Memory B cell (primary cell): ENCODE measurements around the gene PSD2.

ENCODE experiments used
- ATAC-seq: fragments of 150-1000 bp; cut with Tn5 transposase; 2 replicates; pipeline ENCODE4 v1.10.0; 2021; ENCODE audit warnings: low read depth, mild to moderate bottlenecking, moderate library complexity
- DNase-seq, 2 donors: peaks; one replicate each; pipeline ENCODE4 v3.0.0; 2022; ENCODE audit warnings: low spot score in 2 of 2
- H3K27ac Mint-ChIP-seq: one replicate; pipeline ENCODE4 v1.8.0; 2022; ENCODE audit warnings: mild to moderate bottlenecking, moderate library complexity, mixed read lengths
- H3K27me3 Mint-ChIP-seq: one replicate; pipeline ENCODE4 v1.8.0; 2022; ENCODE audit warnings: mixed read lengths
- H3K36me3 Mint-ChIP-seq: one replicate; pipeline ENCODE4 v1.8.0; 2022; ENCODE audit warnings: mild to moderate bottlenecking, mixed read lengths
- H3K4me1 Mint-ChIP-seq: one replicate; pipeline ENCODE4 v1.8.0; 2022; ENCODE audit warnings: mixed read lengths
- H3K4me3 Mint-ChIP-seq: one replicate; pipeline ENCODE4 v1.8.0; 2022; ENCODE audit warnings: mild to moderate bottlenecking, moderate library complexity, mixed read lengths
- H3K9me3 Mint-ChIP-seq: one replicate; pipeline ENCODE4 v1.8.0; 2022; ENCODE audit warnings: mixed read lengths

The PSD2 gene

GRCh38 chr5:139863855-139864558, 68.4 kb downstream of the PSD2 start:
- H3K27me3 Mint-ChIP-seq = peaks cover 12% of the 10 kb centered on the region
- H3K9me3 Mint-ChIP-seq = no peaks in the 10 kb centered on the region
- no peaks in the 10 kb centered on the region for H3K36me3 Mint-ChIP-seq
- ATAC-seq = peak; percentile 64
- no peak overlapping the region for H3K27ac Mint-ChIP-seq
- H3K4me3 Mint-ChIP-seq = no peak overlapping the region
- H3K4me1 Mint-ChIP-seq = peaks cover 4% of the 10 kb centered on the region
- peak; percentile 58 to 59 for DNase-seq

GRCh38 chr5:139864716-139865483, 69.3 kb downstream of the PSD2 start:
- ATAC-seq (no peak), DNase-seq (no peak)

GRCh38 chr5:139867109-139867508, 71.5 kb downstream of the PSD2 start:
- H3K4me1 Mint-ChIP-seq = peaks cover 4% of the 10 kb centered on the region
- no peak overlapping the region for H3K4me3 Mint-ChIP-seq
- no peak overlapping the region for H3K27ac Mint-ChIP-seq
- no peaks in the 10 kb centered on the region for H3K9me3 Mint-ChIP-seq
- ATAC-seq (no peak), DNase-seq (no peak)
- no peaks in the 10 kb centered on the region for H3K36me3 Mint-ChIP-seq
- peaks cover 12% of the 10 kb centered on the region for H3K27me3 Mint-ChIP-seq

More at GRCh38 chr5:139864716-139865483, 69.3 kb downstream of the PSD2 start:
- H3K27ac Mint-ChIP-seq = no peak overlapping the region
- H3K4me1 Mint-ChIP-seq = peaks cover 4% of the 10 kb centered on the region
- H3K36me3 Mint-ChIP-seq = no peaks in the 10 kb centered on the region
- no peak overlapping the region for H3K4me3 Mint-ChIP-seq
- no peaks in the 10 kb centered on the region for H3K9me3 Mint-ChIP-seq
- peaks cover 11% of the 10 kb centered on the region for H3K27me3 Mint-ChIP-seq

DNA sequence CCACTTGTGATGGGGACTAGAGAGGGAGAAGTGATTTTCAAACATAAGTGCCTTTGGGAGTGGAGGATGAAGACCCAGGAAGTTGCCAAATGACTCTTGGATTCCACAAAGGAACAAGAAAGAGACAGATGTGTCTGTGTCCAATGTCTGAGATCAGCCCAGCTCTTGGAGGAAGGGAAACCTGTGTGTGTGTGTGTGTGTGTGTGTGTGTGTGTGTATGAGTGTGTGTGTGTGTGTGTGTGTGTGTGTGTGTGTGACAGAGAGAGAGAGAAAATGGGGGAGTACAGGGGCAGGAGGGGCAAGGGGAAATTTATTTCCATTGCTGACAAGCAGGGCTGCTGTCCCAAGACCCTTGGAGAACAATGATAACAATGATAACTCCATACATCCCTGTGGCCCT, 72.0 kb downstream of the PSD2 start:
- DNase-seq (no peak), ATAC-seq (no peak)
- Mint-ChIP-seq H3K4me3 (no peak overlapping the region), H3K9me3 (no peaks in the 10 kb centered on the region), H3K27ac (no peak overlapping the region), H3K4me1 (peaks cover 3% of the 10 kb centered on the region), H3K27me3 (peaks cover 14% of the 10 kb centered on the region), H3K36me3 (no peaks in the 10 kb centered on the region)

DNA sequence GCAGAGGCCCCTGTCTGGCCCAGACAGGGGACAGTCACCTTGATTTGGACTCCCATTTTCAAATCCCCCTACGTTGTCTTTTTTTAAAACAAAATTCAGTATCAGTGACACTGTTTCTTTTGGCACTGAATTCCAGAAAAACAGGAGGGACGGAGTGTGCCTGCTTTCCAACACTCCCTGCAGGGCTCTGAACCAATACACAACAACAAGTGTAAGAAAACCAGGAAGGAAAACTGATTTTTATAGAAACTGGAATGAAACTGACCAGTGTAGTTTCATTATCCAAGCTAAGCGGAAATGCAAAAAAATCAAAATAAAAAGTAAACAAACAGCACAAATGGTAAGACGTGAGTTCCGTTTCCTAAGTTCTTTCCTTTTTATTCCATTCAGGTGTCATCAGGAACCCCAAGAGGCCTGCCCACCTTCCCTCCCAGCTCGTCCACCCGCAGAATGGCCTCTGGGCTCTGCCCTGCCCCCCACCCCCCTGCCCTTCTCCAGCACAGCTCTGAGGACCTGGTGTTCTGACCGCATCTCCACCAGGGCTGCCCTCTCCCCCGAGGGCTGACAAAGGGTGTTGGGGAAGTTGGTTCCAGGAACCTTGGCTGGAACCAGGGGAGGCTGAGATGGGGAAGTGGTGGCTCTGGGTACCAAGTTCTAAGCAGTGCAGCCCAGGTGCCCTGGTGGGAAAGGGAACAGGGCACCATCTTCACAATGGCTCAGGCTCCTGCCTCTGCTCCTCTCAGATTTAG, 73.6 kb downstream of the PSD2 start:
- no peaks in the 10 kb centered on the region for H3K4me1 Mint-ChIP-seq
- no peak overlapping the region for H3K4me3 Mint-ChIP-seq
- no peak for ATAC-seq
- H3K36me3 Mint-ChIP-seq = no peaks in the 10 kb centered on the region
- peaks cover 19% of the 10 kb centered on the region for H3K27me3 Mint-ChIP-seq
- no peaks in the 10 kb centered on the region for H3K9me3 Mint-ChIP-seq
- H3K27ac Mint-ChIP-seq = no peak overlapping the region
- no peak for DNase-seq

DNA sequence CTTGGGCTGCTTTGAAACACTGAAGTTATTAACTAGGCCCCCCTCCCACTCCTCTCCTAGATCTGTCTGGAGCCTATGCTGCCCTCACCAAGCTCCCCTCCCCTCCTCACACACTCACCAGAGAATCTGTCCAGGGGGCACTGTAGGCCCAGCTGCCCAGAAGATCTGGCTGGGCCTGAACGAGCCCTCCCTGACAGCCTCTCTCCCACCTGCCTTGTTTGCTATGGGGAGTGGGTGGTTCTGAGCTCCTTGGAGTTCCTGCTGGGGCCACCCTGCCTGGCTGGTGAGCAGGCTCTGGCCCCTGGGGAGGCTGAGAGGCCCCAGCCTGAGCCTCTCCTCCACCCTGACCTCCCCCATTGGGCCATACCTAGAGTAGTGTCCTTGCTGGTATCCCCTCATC, 75.1 kb downstream of the PSD2 start:
- DNase-seq (no peak), ATAC-seq (no peak)
- Mint-ChIP-seq H3K27me3 (peaks cover 25% of the 10 kb centered on the region), H3K9me3 (peaks cover 1% of the 10 kb centered on the region), H3K36me3 (no peaks in the 10 kb centered on the region), H3K4me3 (no peak overlapping the region), H3K4me1 (no peaks in the 10 kb centered on the region), H3K27ac (no peak overlapping the region)

DNA sequence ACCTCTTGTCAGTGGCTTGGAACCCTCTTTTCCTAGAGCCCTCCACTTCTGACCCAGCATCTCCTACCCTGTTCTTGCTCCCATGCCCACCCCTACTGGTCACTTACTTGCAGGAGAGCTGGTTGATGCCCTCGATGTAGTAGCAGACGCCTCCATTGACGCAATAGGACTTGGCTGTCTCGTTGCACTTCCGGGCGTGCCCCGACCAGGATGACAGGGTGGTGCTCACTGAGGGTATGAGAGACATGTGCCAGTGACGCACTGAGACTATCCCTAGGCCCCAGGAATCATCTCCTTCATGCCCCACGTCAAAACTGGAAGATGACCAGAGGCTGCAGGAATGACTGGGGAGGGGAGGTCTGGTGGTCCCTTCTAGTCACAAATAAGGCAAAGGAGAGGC, 76.0 kb downstream of the PSD2 start:
- Mint-ChIP-seq H3K27me3 (peaks cover 26% of the 10 kb centered on the region), H3K9me3 (peaks cover 4% of the 10 kb centered on the region), H3K4me1 (no peaks in the 10 kb centered on the region), H3K4me3 (no peak overlapping the region), H3K27ac (no peak overlapping the region), H3K36me3 (peaks cover 2% of the 10 kb centered on the region)
- ATAC-seq (no peak), DNase-seq (no peak)

DNA sequence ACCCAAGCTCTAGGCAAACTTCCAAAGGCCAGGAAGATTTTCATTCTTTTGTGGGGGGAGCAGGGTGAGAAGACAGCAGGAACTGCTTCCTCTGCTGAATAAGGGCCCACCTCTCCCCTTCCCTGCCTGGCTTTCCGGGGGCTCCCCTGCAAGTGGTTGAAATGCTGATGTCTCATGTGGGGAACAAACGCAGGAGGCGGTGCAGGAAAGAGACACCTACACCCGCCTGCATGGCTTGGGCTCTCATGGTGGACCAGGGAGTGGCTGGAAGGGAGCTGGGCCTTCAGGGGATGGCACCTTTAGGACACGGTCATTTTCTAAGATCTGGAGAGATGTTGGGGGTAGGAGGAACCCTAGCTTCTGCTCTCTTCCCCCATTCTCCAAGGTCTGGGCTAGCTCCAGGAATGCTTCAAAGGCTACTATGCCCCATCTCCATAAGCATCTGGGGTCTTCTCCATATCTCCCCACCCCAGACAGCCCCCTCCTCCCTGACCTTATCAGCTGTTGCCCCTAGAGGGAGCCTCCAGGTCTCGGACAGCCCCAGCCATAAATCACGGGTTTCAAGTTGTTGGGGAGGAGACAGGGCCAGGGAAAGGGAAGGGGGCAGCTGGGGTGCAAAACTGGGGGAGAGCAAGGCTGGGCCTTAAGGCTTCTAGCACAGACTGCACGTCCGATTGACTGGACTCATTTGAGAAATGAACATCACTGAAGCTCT, 76.6 kb downstream of the PSD2 start:
- peaks cover 4% of the 10 kb centered on the region for H3K9me3 Mint-ChIP-seq
- no peak for ATAC-seq
- no peak overlapping the region for H3K4me3 Mint-ChIP-seq
- H3K27ac Mint-ChIP-seq = no peak overlapping the region
- peaks cover 2% of the 10 kb centered on the region for H3K36me3 Mint-ChIP-seq
- peaks cover 23% of the 10 kb centered on the region for H3K27me3 Mint-ChIP-seq
- H3K4me1 Mint-ChIP-seq = no peaks in the 10 kb centered on the region
- no peak for DNase-seq

- H3K27ac Mint-ChIP-seq = no peak overlapping the region
- no peak overlapping the region for H3K4me3 Mint-ChIP-seq
- no peaks in the 10 kb centered on the region for H3K4me1 Mint-ChIP-seq
- DNase-seq = no peak
- H3K36me3 Mint-ChIP-seq = peaks cover 2% of the 10 kb centered on the region
- peaks cover 4% of the 10 kb centered on the region for H3K9me3 Mint-ChIP-seq
- H3K27me3 Mint-ChIP-seq = peaks cover 21% of the 10 kb centered on the region
- no peak for ATAC-seq
Measured at GRCh38 chr5:139872851-139873794, 77.5 kb downstream of the PSD2 start.

DNA sequence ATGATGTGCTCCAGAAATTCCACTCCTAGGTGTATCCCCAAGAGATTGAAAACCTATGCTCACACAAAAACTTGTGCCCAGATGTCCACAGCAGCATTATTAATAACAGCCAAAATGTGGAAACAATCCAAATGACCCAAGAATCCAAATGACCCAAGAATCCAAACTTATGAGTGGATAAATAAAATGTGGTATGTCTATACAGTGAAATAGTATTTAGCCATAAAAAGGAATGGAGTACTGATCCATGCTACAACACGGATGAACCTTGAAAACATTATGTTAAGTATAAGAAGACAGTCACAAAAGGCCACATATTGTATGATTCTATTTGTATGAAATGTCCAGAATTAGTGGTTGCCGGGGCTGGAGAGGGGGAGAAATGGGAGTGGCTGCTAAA, 80.3 kb downstream of the PSD2 start:
- Mint-ChIP-seq H3K4me1 (no peaks in the 10 kb centered on the region), H3K36me3 (peaks cover 2% of the 10 kb centered on the region), H3K4me3 (no peak overlapping the region), H3K27ac (no peak overlapping the region), H3K27me3 (peaks cover 26% of the 10 kb centered on the region), H3K9me3 (peaks cover 4% of the 10 kb centered on the region)
- DNase-seq (no peak), ATAC-seq (no peak)

GRCh38 chr5:139877129-139877597, 81.6 kb downstream of the PSD2 start:
- H3K27ac Mint-ChIP-seq = no peak overlapping the region
- peaks cover 24% of the 10 kb centered on the region for H3K27me3 Mint-ChIP-seq

GRCh38 chr5:139878093-139878492, 82.5 kb downstream of the PSD2 start:
- peaks cover 4% of the 10 kb centered on the region for H3K9me3 Mint-ChIP-seq
- H3K36me3 Mint-ChIP-seq = peaks cover 2% of the 10 kb centered on the region
- ATAC-seq (no peak), DNase-seq (no peak)
- peaks cover 23% of the 10 kb centered on the region for H3K27me3 Mint-ChIP-seq
- H3K4me1 Mint-ChIP-seq = no peaks in the 10 kb centered on the region
- no peak overlapping the region for H3K27ac Mint-ChIP-seq
- no peak overlapping the region for H3K4me3 Mint-ChIP-seq

More at GRCh38 chr5:139877129-139877597, 81.6 kb downstream of the PSD2 start:
- DNase-seq = no peak
- Mint-ChIP-seq H3K9me3 (peaks cover 4% of the 10 kb centered on the region), H3K36me3 (peaks cover 2% of the 10 kb centered on the region), H3K4me3 (no peak overlapping the region), H3K4me1 (no peaks in the 10 kb centered on the region)
- ATAC-seq = no peak
